SK-N-SH (cell line): Measurements from ENCODE around the gene CNOT4.
A peak's percentile ranks its signal among the peaks of the same experiment; 100 is the strongest.

Experiments used
- CHD2 ChIP-seq: fragments of 150-350 bp; IDR thresholded peaks from 2 replicates; pipeline ENCODE4 v1.6.1; 2018; ENCODE audit warnings: low read length; ENCODE audit not compliant: partially characterized antibody
- GABPA ChIP-seq: IDR thresholded peaks from 2 replicates; pipeline ENCODE4 v1.4.0; 2012; ENCODE audit warnings: low read depth, mild to moderate bottlenecking
- POLR2AphosphoS5 ChIP-seq: IDR thresholded peaks from 2 replicates; pipeline ENCODE4 v1.6.1; 2012; ENCODE audit warnings: low read depth, low read length
- RAD21 ChIP-seq: IDR thresholded peaks from 2 replicates; pipeline ENCODE4 v1.6.1; 2012; ENCODE audit warnings: mild to moderate bottlenecking, low read length
- RFX5 ChIP-seq: IDR thresholded peaks from 2 replicates; pipeline ENCODE4 v1.6.1; 2012; ENCODE audit warnings: mild to moderate bottlenecking, improper control_type of control experiment, low read length
- SIN3A ChIP-seq: IDR thresholded peaks from 2 replicates; pipeline ENCODE4 v1.6.1; 2012; ENCODE audit warnings: low read depth, mild to moderate bottlenecking, low read length, moderate library complexity, borderline replicate concordance
- SMC3 ChIP-seq: IDR thresholded peaks from 2 replicates; pipeline ENCODE4 v1.6.1; 2012; ENCODE audit warnings: low read depth, low read length, improper control_type of control experiment

DNA sequence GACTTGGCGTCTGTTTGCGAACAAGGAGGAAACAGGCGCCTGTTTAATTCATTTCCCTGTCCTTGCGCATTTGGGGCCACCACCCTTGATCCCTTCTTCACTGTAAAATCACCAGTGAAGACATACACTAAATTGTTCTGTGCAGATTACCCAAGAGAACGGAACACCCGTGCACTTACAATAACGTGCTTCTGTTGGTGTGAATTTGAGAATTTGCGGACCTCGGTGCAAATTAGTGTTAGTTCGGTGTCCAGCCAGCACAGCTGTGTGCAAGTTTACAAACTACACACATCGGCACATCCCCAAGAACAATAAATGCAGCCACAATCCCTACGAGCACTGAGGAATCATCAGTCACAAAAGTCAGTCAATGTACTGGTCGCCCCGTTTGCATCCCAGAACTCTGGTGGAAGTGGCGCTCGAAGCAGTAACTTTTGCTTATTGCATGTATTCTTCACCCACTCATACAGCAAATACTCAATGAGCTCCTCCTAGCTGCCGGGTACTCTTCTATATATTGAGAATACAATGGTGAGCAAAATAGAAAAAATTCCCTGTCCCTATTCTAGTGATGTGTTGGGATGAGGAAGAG is 786 bp upstream of the CNOT4 start:
- TF ChIP-seq RAD21 (peak; percentile 51), SIN3A (no peak), RFX5 (no peak), CHD2 (no peak), GABPA (no peak), POLR2AphosphoS5 (no peak), SMC3 (peak; percentile 34)
